H1 (cell line): ENCODE results near the gene COL6A1. TPM values are rescaled to one million over a fixed set of nuclear protein-coding genes. Genes with fewer than 3 reads are reported as not detected.

Source experiments
- CTCF ChIA-PET: fragments of 300-600 bp; sonication (Branson Sonifier 250); formaldehyde crosslinking; loops from one replicate; lab custom pipeline; 2021; ENCODE audit not compliant: partially characterized antibody; lab: Charles Lee
- POLR2A ChIA-PET: fragments of 300-600 bp; sonication (Branson Sonifier 250); formaldehyde crosslinking; loops from one replicate; lab custom pipeline; 2021; ENCODE audit warnings: inconsistent platforms; ENCODE audit not compliant: partially characterized antibody; lab: Charles Lee
- DNase-seq, 2 experiments: peaks; one replicate each; pipeline versions ENCODE4 v3.0.0 to v3.0.0-alpha.2; 2010 to 2022; ENCODE audit warnings: low spot score in 2 of 2, low read depth in 1 of 2, mixed read lengths in 1 of 2
- FAIRE-seq: peaks from 2 replicates; lab custom pipeline; 2011; peaks lifted over from hg19 to GRCh38; lab: Jason Lieb, UNC
- H2AFZ ChIP-seq: 2 replicates; pipeline ENCODE4 v1.8.1; 2012; ENCODE audit warnings: low read length, inconsistent platforms
- H2AK5ac ChIP-seq: 2 replicates; pipeline ENCODE4 v1.6.1; 2013; ENCODE audit warnings: low read depth, low read length
- H2BK120ac ChIP-seq: replicated peaks from 2 replicates; pipeline ENCODE3; 2013; ENCODE audit warnings: low read depth, low read length, inconsistent platforms
- H2BK12ac ChIP-seq: 2 replicates; pipeline ENCODE4 v1.6.1; 2013; ENCODE audit warnings: low read depth, low read length
- H2BK15ac ChIP-seq: 2 replicates; pipeline ENCODE4 v1.6.1; 2013; ENCODE audit warnings: low read length
- H2BK20ac ChIP-seq: 2 replicates; pipeline ENCODE4 v1.6.1; 2013; ENCODE audit warnings: low read length
- H2BK5ac ChIP-seq: 2 replicates; pipeline ENCODE4 v1.6.1; 2013; ENCODE audit warnings: low read depth, low read length
- H3K14ac ChIP-seq: 2 replicates; pipeline ENCODE4 v1.6.1; 2013; ENCODE audit warnings: inconsistent platforms; ENCODE audit not compliant: insufficient read length
- H3K18ac ChIP-seq: 2 replicates; pipeline ENCODE4 v1.6.1; 2013; ENCODE audit warnings: low read length; ENCODE audit errors: extremely low read depth
- H3K23ac ChIP-seq: 2 replicates; pipeline ENCODE4 v1.6.1; 2013; ENCODE audit warnings: inconsistent platforms; ENCODE audit not compliant: insufficient read length
- H3K23me2 ChIP-seq: 2 replicates; pipeline ENCODE4 v1.6.1; 2013; ENCODE audit warnings: low read depth, low read length
- H3K27ac ChIP-seq: 2 replicates; pipeline ENCODE4 v1.6.1; 2011; ENCODE audit warnings: low read depth, low read length, inconsistent platforms
- H3K27me3 ChIP-seq, 4 experiments: replicated peaks in 1 of 4; 1 replicate in 1 of 4; 2 replicates in 3 of 4; pipeline versions ENCODE4 v1.6.1 to v1.8.1; 2011 to 2013; ENCODE audit warnings: low read length in 3 of 4, mild to moderate bottlenecking in 3 of 4, inconsistent platforms in 2 of 4, mixed read lengths in 2 of 4, moderate library complexity in 1 of 4; ENCODE audit not compliant: control insufficient read depth in 3 of 4, insufficient read depth in 3 of 4; ENCODE audit errors: extremely low read depth in 1 of 4
- H3K36me3 ChIP-seq, 4 experiments: 2 replicates each; pipeline versions ENCODE4 v1.6.1 to v1.8.1; 2011 to 2013; ENCODE audit warnings: mild to moderate bottlenecking in 4 of 4, low read length in 3 of 4, moderate library complexity in 2 of 4, control low read depth in 1 of 4, inconsistent platforms in 1 of 4; ENCODE audit not compliant: insufficient read depth in 4 of 4, control insufficient read depth in 2 of 4
- H3K4ac ChIP-seq: replicated peaks from 2 replicates; pipeline ENCODE3; 2013; ENCODE audit warnings: low read length, low read depth, mixed read lengths, inconsistent platforms; ENCODE audit not compliant: insufficient read length
- H3K4me1 ChIP-seq, 4 experiments: replicated peaks in 1 of 4; 1 replicate in 1 of 4; 2 replicates in 3 of 4; pipeline versions ENCODE4 v1.6.1 to v1.8.1; 2011 to 2013; ENCODE audit warnings: low read length in 3 of 4, inconsistent platforms in 2 of 4, mixed read lengths in 1 of 4; ENCODE audit not compliant: insufficient read depth in 4 of 4, control insufficient read depth in 3 of 4
- H3K4me2 ChIP-seq, 2 experiments: 2 replicates each; pipeline versions ENCODE4 v1.6.1 to v1.8.1; 2011 to 2013; ENCODE audit warnings: low read depth in 2 of 2, low read length in 2 of 2, control low read depth in 1 of 2, inconsistent platforms in 1 of 2, mild to moderate bottlenecking in 1 of 2; ENCODE audit not compliant: insufficient read depth in 1 of 2
- H3K4me3 ChIP-seq, 4 experiments: fragments of 200-600, 300-600 bp in 1 of 4; sonication (generic), shearing (Covaris generic), sonication (Bioruptor Twin) in 1 of 4; 2 replicates each; pipeline versions ENCODE4 v1.5.1 to v1.8.1; 2011 to 2016; ENCODE audit warnings: low read length in 4 of 4, low read depth in 3 of 4, control low read depth in 2 of 4, inconsistent platforms in 2 of 4, mild to moderate bottlenecking in 2 of 4, mixed read lengths in 1 of 4, moderate library complexity in 1 of 4; ENCODE audit not compliant: insufficient read depth in 2 of 4; ENCODE audit errors: extremely low read depth in 1 of 4
- H3K56ac ChIP-seq: replicated peaks from 2 replicates; pipeline ENCODE3; 2013; ENCODE audit warnings: low read depth, mild to moderate bottlenecking, mixed read lengths, low read length, inconsistent platforms; ENCODE audit not compliant: insufficient read length
- H3K79me1 ChIP-seq: 2 replicates; pipeline ENCODE4 v1.6.1; 2013; ENCODE audit warnings: low read depth, low read length, control low read depth
- H3K79me2 ChIP-seq, 2 experiments: 2 replicates each; pipeline versions ENCODE4 v1.6.1 to v1.8.1; 2012 to 2013; ENCODE audit warnings: low read length in 2 of 2, mild to moderate bottlenecking in 2 of 2, inconsistent platforms in 1 of 2; ENCODE audit not compliant: insufficient read depth in 2 of 2, control insufficient read depth in 1 of 2
- H3K9ac ChIP-seq, 4 experiments: replicated peaks in 1 of 4; 1 replicate in 1 of 4; 2 replicates in 3 of 4; pipeline versions ENCODE4 v1.6.1 to v1.8.1; 2011 to 2013; ENCODE audit warnings: low read depth in 3 of 4, low read length in 3 of 4, control low read depth in 2 of 4, mild to moderate bottlenecking in 2 of 4, moderate library complexity in 2 of 4, inconsistent platforms in 1 of 4; ENCODE audit errors: extremely low read depth in 1 of 4
- H3K9me3 ChIP-seq, 2 experiments: 2 replicates each; pipeline versions ENCODE4 v1.6.1 to v1.8.1; 2012 to 2013; ENCODE audit warnings: mild to moderate bottlenecking in 2 of 2, moderate library complexity in 2 of 2, control low read depth in 1 of 2, inconsistent platforms in 1 of 2, low read depth in 1 of 2, low read length in 1 of 2, mixed read lengths in 1 of 2; ENCODE audit not compliant: insufficient read depth in 2 of 2
- H4K20me1 ChIP-seq, 2 experiments: replicated peaks in 1 of 2; 2 replicates each; pipeline versions ENCODE3 to v1.8.1; 2011 to 2013; ENCODE audit warnings: inconsistent platforms in 2 of 2, low read length in 2 of 2, mild to moderate bottlenecking in 1 of 2; ENCODE audit not compliant: insufficient read depth in 2 of 2, control insufficient read depth in 1 of 2
- H4K5ac ChIP-seq: 2 replicates; pipeline ENCODE4 v1.6.1; 2013; ENCODE audit warnings: low read length, low read depth, mixed read lengths, inconsistent platforms; ENCODE audit not compliant: insufficient read length
- H4K8ac ChIP-seq: 2 replicates; pipeline ENCODE4 v1.8.0; 2013; ENCODE audit warnings: mild to moderate bottlenecking, moderate library complexity, low read length, inconsistent platforms; ENCODE audit not compliant: insufficient read depth; ENCODE audit errors: extremely low read depth
- H4K91ac ChIP-seq: replicated peaks from 2 replicates; pipeline ENCODE3; 2013; ENCODE audit warnings: low read length, mixed read lengths, inconsistent platforms; ENCODE audit not compliant: insufficient read length
- CBX5 ChIP-seq: fragments of 300-800, 300-1000 bp; sonication (generic); IDR thresholded peaks from 2 replicates; pipeline ENCODE4 v1.7.1; 2016; ENCODE audit warnings: antibody characterized with exemption, low read length, low read depth
- CEBPB ChIP-seq: IDR thresholded peaks from 2 replicates; pipeline ENCODE4 v1.6.1; 2012; ENCODE audit warnings: low read depth, low read length
- FOSL1 ChIP-seq: IDR thresholded peaks from 2 replicates; pipeline ENCODE4 v1.6.1; 2011; ENCODE audit warnings: mild to moderate bottlenecking, low read depth, low read length, moderate library complexity; ENCODE audit not compliant: insufficient read depth
- HDAC2 ChIP-seq, 2 experiments: fragments of 300-600 bp in 1 of 2; sonication (generic) in 1 of 2; IDR thresholded peaks; 2 replicates each; pipeline ENCODE4 v1.6.1; 2011 to 2012; ENCODE audit warnings: low read depth in 2 of 2, low read length in 2 of 2, mild to moderate bottlenecking in 2 of 2, moderate library complexity in 2 of 2, borderline replicate concordance in 1 of 2, inconsistent platforms in 1 of 2
- KDM5A ChIP-seq: fragments of 200-600 bp; IDR thresholded peaks from 2 replicates; pipeline ENCODE4 v1.7.1; 2012; ENCODE audit warnings: mild to moderate bottlenecking, low read length, inconsistent platforms, mixed read lengths
- MAFK ChIP-seq: IDR thresholded peaks from 2 replicates; pipeline ENCODE4 v1.6.1; 2012; ENCODE audit warnings: low read depth, mild to moderate bottlenecking, improper control_type of control experiment, low read length
- RBBP5 ChIP-seq: IDR thresholded peaks from 2 replicates; pipeline ENCODE4 v1.7.1; 2012; ENCODE audit warnings: low read depth, mild to moderate bottlenecking, inconsistent platforms, low read length, moderate library complexity, borderline replicate concordance
- RFX5 ChIP-seq: IDR thresholded peaks from 2 replicates; pipeline ENCODE4 v1.6.1; 2011; ENCODE audit warnings: low read depth, low read length, improper control_type of control experiment, borderline replicate concordance
- SP4 ChIP-seq: IDR thresholded peaks from 2 replicates; pipeline ENCODE4 v1.6.1; 2012; ENCODE audit warnings: low read length, inconsistent platforms
- TAF7 ChIP-seq: optimal IDR thresholded peaks from 2 replicates; pipeline ENCODE3; 2011; ENCODE audit warnings: low read depth, mild to moderate bottlenecking, inconsistent platforms, low read length, moderate library complexity, borderline replicate concordance
- TCF12 ChIP-seq: IDR thresholded peaks from 2 replicates; pipeline ENCODE4 v1.6.1; 2011; ENCODE audit warnings: low read depth, mild to moderate bottlenecking, low read length
- WGBS, 2 experiments: shearing (Covaris generic) in 1 of 2; methylation state at CpG; one replicate each; pipeline versions ENCODE4 v1.1.6 to v1.1.7; 2013 to 2015; ENCODE audit warnings: low lambda C conversion rate in 2 of 2, mixed read lengths in 2 of 2, inconsistent platforms in 1 of 2, low coverage in 1 of 2, missing lambda C conversion rate in 1 of 2; ENCODE audit not compliant: insufficient replicate concordance in 2 of 2, insufficient coverage in 1 of 2, insufficient read length in 1 of 2; ENCODE audit errors: extremely low coverage in 1 of 2, missing lambda C conversion rate in 1 of 2; 5-methylcytosine and 5-hydroxymethylcytosine counted together
- polyA plus RNA-seq, 7 experiments: library from polyadenylated mRNA; depleted of rRNA in 3 of 7; stranded (reverse) in 5 of 7; unstranded in 2 of 7; fragments of >200 nt in 5 of 7; fragments of 200-250 nt in 2 of 7; gene quantifications; 1 replicate in 5 of 7; 2 replicates in 1 of 7; 4 replicates in 1 of 7; pipeline versions ENCODE4 v1.2.1 to v1.2.3, GENCODE V29; 2011 to 2013; ENCODE audit warnings: missing spikeins in 2 of 7, mixed read lengths in 2 of 7
- total RNA-seq: library from RNA; stranded (reverse); fragmentation: NEBNext Ultra II Directional; extraction: Animal tissue kit (Norgen Biotek cat#: 25700); gene quantifications from 2 replicates; pipeline ENCODE4 v1.2.1, GENCODE V29; 2021
- TF ChIP-seq, protein P1 (sequence below): IDR thresholded peaks from 2 replicates; pipeline ENCODE4 v1.6.1; 2012; ENCODE audit warnings: inconsistent platforms
- TF ChIP-seq, protein P2 (sequence below): IDR thresholded peaks from 2 replicates; pipeline ENCODE4 v1.6.1; 2011; ENCODE audit warnings: low read length, improper control_type of control experiment

COL6A1 gene
- total and polyA plus RNA-seq, 2 of the 8 experiments (the other 6 are each of a cell fraction or from before 2014, with no cell fraction given), result 100 to 115 TPM

DNA sequence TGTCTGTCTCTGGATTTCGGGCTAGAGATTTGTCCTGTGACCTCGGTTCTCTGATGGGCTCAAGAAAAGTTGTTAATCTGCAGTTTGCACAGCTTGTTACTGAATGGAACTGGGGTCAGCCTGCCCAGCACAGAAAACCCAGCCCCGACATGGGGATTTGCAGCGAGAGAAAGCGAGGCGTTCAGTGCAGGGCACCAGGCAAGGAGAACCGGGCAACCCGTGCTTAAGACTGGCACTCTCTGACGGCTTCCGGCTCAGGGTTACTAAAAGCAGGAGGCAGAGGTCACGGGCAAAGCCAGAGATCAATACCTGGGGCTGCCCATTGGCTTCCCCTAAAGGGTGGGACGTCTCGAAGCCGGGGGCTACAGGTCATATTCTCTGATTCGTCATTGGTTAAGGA is 29.9 kb upstream of the COL6A1 start:
- Histone ChIP-seq H2AK5ac (no peak overlapping the region), H3K79me1 (no peaks in the 10 kb centered on the region), H3K27me3 (no peaks in the 10 kb centered on the region), H3K4ac (no peak overlapping the region), H3K9ac (no peak overlapping the region), H4K91ac (no peak overlapping the region), H3K27ac (no peak overlapping the region), H3K56ac (no peak overlapping the region), H2BK20ac (no peak overlapping the region), H2BK12ac (no peak overlapping the region), H2BK120ac (no peak overlapping the region), H3K4me1 (no peaks in the 10 kb centered on the region; a peak in 2 of 7 replicates), H3K14ac (no peak overlapping the region), H3K79me2 (no peaks in the 10 kb centered on the region), H2BK15ac (no peak overlapping the region), H2BK5ac (no peak overlapping the region), H3K4me2 (no peak overlapping the region), H2AFZ (no peak overlapping the region), H4K8ac (no peak overlapping the region), H3K4me3 (no peak overlapping the region), H3K9me3 (0 out of 4 replicates have a peak, but pooled peaks cover 0 to under 1% of the 10 kb centered on the region in 2 experiments), H3K36me3 (no peaks in the 10 kb centered on the region), H4K5ac (no peak overlapping the region), H3K23ac (no peak overlapping the region), H4K20me1 (no peaks in the 10 kb centered on the region), H3K23me2 (no peaks in the 10 kb centered on the region), H3K18ac (no peak overlapping the region)
- FAIRE-seq (no peak), DNase-seq (no peak)
- ChIA-PET POLR2A (no interaction called here), CTCF (interaction anchor here (0.8 to 1.4 kb wide), 5 partner anchors 18 to 29 kb away, joined by 3 to 5 read pairs (median 4); no protein-coding TSS in a partner anchor)
- 90% methylated on average over 15 of the region's 15 CpGs; no CpG with 5 or more reads in 1 of the 2 experiments for WGBS, 2 experiments
- TF ChIP-seq, protein P1, sequence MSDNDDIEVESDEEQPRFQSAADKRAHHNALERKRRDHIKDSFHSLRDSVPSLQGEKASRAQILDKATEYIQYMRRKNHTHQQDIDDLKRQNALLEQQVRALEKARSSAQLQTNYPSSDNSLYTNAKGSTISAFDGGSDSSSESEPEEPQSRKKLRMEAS, result no peak
- TF ChIP-seq TCF12 (no peak), KDM5A (no peak), SP4 (no peak), CBX5 (no peak), FOSL1 (no peak), RFX5 (no peak), TAF7 (no peak), HDAC2 (IDR thresholded peaks at IDR 0.05; ENCODE audit: borderline replicate concordance in 1 of 2, low read depth in 2 of 2, low read length in 2 of 2) (no peak), MAFK (no peak), CEBPB (no peak), RBBP5 (no peak)
- TF ChIP-seq, protein P2, sequence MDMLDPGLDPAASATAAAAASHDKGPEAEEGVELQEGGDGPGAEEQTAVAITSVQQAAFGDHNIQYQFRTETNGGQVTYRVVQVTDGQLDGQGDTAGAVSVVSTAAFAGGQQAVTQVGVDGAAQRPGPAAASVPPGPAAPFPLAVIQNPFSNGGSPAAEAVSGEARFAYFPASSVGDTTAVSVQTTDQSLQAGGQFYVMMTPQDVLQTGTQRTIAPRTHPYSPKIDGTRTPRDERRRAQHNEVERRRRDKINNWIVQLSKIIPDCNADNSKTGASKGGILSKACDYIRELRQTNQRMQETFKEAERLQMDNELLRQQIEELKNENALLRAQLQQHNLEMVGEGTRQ, result no peak
